NOMO-1 treated with dmso at 0.1 percent for 144 hours (cell line): Measurements from ENCODE around the gene TRIAP1.
"Not testable (repeated sequence)": the region's sequence is repeated elsewhere in the genome, so short reads cannot be mapped to it uniquely, and the experiment has no call there.

Experiments used
- DNase-seq: peaks from one replicate; lab custom pipeline; 2025; ENCODE audit not compliant: unreplicated experiment; lab: John Stamatoyannopoulos, UW

Gene TRIAP1

DNA sequence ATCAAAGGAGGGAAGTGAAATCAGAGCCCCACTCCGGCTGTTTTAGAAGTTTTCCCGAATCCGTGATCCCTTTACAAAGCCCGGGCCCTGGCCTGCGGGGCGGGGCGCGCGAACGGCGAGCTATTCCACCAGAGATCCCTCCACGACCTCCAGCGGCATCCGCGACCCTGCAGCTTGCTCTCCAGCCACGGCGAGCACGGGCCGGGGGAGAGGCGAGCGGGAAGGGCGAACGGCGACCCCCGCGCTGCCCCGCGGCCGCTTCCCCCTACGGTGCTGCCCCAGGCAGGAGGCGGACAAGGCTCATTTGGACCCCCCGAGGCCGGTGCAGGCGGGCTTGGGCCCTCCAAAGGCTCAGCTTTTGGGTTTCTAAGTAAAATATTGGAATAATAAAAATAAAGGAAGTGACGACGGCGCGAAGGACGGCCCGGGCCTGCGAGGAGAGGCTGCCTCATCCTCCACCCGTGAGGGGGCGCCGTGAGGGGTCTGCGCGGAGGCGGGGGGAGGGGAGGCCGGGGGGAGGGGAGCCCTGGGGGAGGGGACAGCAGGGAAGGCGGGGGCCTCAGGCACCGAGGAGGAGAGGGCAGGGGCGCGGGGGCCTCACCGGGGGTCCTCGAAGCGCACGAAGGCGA is 22.8 kb upstream of the TRIAP1 start:
- DNase-seq: no peak

DNA sequence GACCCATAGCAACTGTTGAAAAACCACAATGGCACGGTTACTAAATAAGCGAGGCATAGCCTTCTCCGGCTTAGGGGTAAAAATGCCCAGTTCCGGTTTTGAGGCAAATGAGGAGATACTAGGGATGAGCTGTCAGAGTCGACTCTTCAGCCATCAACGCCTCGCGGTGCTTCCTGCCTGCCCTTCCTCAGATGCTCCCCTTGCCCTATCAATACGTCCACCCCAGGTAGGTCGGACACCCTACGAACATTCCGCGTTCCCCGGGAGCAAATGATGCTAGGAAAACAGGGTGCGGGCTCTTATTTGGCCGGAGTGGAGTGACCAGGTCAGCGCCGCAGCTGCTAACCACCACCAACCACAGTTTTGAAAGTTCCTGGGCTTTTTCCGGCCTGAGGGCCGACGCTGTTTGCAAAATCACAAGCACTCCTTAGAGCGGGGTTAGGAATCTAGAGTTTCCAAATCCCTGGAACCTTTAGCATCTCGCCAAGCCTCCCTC is 22.2 kb upstream of the TRIAP1 start:
- DNase-seq: peak; percentile 21

GRCh38 chr12:120467439-120467838 is 21.3 kb upstream of the TRIAP1 start:
- DNase-seq: no peak

DNA sequence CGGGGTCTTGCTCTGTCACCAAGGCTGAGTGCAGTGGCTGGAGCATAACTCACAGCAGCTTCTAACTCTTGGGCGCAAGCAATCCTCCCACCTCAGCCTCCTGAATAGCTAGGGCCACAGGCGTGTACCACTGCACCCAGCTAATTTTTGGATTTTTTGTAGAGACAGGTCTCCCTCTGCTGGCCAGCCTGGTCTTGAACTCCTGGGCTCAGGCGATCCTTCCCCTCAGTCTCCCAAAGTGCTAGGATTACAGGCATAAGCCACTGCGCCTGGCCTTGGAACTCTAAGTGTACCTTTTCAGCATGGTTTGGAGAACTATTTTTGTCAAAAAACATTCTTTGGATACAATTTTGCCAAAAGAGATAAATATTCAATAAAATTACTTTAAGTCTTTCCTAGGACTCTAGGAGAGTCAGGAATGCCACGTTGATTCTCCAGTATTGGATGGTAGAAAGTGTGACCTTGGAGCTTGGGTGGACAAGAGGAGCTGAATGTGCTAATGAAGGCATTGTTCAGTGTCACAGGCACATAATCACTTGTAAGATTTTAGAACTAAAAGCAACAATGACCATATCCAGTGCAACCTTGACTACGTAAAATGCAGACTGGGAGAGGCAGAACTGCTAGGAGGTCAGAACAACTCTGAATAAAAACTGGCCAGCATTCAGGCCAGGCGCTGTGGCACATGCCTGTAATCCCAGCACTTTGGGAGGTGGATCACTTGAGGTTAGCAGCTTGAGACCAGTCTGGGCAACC is 20.6 kb upstream of the TRIAP1 start:
- no peak for DNase-seq

- no peak for DNase-seq
Measured at GRCh38 chr12:120465756-120466155, 19.6 kb upstream of the TRIAP1 start.

DNA sequence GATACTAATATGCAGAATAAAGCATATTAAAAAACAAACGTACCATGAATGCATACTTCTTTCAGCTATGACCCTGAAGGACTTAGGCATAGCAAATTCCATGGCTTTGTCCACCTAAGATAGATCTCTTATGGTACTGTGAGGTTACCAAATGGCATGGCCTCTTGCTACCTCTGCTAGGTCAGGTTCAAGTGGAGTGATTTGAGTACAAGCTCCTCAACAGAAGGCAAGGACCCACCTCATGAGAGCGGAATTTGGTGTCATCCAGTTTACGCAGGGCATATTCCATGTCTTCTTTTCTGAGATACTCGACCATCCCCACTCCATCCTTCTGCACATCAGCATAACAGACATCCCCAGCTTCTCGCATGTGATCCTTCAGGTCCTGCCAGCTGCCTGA is 17.5 kb upstream of the TRIAP1 start:
- no peak for DNase-seq

DNA sequence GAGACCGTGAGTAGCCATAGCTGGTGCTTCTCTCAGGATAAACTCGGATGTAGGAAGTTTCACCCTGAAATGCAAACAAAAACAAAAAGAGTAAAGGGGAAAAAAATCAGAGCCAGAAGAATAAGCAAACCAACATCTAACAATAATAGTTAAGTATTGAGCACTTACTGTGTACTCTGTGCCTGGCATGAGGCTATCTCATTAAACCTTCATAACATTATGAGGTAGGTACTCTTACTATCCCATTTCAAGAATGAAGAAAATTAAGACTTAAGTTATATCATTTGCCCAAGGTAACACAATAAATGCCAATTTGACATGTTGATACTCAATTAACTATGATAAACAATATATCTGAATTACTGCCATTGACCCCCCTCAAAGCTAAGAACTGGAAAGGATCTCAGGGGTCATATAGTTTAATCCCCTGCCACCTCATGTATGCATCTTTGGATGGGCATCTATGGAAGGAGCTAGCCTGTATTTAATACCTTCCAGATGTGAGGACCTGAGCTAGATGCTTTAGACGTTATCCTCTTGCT is 16.0 kb upstream of the TRIAP1 start:
- no peak for DNase-seq

DNA sequence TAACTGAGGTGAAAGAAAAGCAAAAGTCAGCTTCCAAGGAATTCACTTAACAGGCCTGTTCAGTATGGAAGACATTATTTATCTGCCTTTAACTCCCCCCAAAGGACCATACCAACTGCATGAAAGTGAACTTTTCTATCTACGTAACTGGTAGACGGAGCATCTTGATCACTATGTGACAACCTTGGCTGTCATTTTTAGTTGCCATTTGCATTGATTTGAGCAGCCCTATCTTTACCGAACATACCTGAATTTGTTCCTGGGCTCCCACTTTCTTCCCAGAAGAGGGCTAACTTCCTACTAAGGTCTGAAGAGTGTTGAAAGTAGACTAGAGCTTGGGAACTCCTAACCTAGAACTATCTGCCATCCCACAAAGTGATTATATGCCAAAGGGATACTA is 14.0 kb upstream of the TRIAP1 start:
- DNase-seq: no peak

- no peak for DNase-seq
Measured at GRCh38 chr12:120457133-120457532, 10.9 kb upstream of the TRIAP1 start.

DNA sequence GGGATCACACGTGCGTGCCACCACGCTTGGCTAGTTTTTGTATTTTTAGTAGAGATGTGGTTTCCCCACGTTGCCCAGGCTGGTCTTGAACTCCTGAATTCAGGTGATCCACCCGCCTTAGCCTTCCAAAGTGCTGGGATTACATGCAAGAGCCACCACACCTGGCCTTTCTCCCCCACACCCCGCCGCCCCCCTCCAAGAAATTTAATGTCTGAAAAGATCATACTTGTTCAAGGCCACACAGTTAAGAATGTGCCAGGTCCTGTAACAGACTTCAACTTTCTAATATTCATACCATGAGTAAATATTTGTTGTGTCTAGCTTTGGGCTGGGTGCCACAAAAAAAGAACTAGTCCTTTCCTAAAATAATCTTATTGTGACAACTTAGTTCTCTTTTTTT is 9.1 kb upstream of the TRIAP1 start:
- no peak for DNase-seq

- DNase-seq: peak; percentile 33
Measured at GRCh38 chr12:120453977-120454376, 7.8 kb upstream of the TRIAP1 start.

DNA sequence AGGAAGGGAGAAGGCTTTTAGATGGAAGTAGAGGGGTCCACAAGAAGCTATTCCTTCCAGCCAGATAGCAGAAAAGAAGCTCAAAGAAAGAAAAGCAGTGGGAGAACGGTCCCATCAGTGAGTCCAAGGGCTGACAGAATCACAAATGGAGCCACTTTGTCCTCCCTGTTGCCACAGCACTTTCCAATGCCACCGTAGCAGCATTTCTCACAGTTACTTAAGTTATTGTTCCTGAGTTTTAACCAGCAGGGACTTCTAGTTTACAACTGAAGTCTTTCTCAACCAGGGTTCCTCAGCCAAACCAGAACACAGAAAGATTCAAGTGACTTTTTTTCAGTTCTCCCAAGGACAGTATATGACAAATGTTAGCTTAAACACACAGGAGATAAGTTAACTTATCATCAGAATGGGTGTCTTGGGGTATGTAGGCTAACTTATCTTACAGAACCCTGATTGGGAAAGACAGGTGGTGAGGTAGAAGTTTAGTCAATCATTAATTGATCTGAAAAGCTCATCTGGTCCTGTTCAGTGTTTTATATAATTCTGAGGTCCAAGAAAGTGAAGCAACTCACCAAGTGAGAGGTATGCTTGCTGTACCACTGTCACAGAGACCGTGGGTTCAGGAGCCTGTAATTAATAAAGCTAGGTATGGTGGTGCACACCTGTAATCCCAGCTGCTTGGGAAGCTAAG is 7.0 kb upstream of the TRIAP1 start:
- no peak for DNase-seq

DNA sequence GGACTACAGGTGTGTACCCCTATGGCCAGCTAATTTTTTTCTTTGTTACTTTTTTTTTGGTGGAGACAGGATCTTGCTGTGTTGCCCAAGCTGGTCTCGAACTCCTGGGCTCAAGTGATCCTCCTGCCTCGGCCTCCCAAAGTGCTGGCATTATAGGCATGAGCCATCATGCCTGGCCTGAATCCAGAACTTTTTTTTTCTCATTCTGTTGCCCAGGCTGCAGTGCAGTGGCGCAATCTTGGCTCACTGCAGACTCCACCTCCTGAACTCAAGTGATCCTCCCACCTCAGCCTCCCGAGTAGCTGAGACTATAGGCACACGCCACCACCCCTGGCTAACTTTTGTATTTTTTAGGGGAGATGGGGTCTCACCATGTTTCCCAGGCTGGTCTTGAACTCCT is 6.3 kb upstream of the TRIAP1 start:
- not testable (repeated sequence) for DNase-seq

- no peak for DNase-seq
Measured at GRCh38 chr12:120447992-120448391, 1.8 kb upstream of the TRIAP1 start.

- not testable (repeated sequence) for DNase-seq
Measured at GRCh38 chr12:120446844-120447178, 627 bp upstream of the TRIAP1 start.

DNA sequence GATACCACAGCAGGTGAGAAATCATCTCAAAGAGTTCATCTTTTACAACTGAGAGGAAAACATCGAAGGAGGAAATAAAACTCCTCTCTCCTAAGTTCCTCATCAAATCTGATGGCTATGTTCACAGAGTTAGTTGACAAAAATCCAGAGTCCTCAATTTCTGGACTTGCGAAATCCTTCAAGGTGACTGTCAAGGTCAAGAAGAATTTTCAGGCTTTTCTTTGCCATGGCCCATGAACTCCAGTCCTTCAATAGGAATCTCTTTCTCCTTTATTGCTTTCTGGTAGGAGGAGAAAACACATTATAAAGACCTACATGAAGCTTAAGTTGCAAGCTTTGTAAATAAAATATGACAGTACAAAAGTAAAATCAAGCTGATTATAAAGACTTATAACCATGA is 1.5 kb downstream of the TRIAP1 start:
- no peak for DNase-seq

GRCh38 chr12:120439646-120440247 is 6.4 kb downstream of the TRIAP1 start:
- peak; percentile 23 for DNase-seq

GRCh38 chr12:120438495-120439198 is 7.5 kb downstream of the TRIAP1 start:
- no peak for DNase-seq

DNA sequence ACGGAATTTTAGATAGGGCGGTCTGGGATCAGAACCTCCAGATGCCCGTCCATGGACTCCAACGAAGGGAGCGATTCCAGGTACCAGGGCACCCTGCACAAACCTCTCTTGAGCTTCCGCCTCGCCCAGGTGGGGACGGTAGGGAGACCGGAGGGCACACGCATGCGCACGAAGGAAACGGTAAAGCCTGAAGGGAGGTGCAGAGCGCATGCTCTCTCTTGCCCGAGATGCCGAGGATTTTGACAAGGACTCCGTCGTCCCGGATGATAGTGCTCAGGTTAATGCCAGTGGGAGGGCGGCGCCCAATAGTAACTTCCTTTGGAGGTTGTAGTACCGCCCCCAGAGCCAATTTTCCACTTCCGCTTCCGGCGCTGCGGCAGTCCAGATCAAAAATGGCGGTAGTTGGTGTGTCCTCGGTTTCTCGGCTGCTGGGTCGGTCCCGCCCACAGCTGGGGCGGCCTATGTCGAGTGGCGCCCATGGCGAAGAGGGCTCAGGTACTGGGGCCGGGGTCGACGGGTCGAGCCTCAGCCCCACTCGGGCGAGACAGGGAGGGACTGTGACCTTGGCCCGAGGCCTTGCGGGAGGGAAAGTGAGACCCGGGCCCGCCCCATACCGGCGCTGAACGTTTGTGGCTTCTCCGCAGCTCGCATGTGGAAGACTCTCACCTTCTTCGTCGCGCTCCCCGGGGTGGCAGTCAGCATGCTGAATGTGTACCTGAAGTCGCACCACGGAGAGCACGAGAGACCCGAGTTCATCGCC is 8.3 kb downstream of the TRIAP1 start, which contains the start of gene COX6A1:
Gene COX6A1, plus strand, starts transcription at position 379 of the 760 bp plus-strand sequence. Its CDS starts 14 bp downstream, at position 393.
- DNase-seq: peak; percentile 97
